Liver (tissue), 9 donors: ENCODE results near the gene GRIK2. TPM values are rescaled to one million over a fixed set of nuclear protein-coding genes. Genes with fewer than 3 reads are reported as not detected.

ENCODE experiments used
- DNase-seq: peaks from one replicate; pipeline ENCODE4 v3.0.0-alpha.2; 2017; ENCODE audit warnings: low spot score
- H3K27ac ChIP-seq, 2 donors: one replicate each; pipeline ENCODE4 v1.7.0; 2013; ENCODE audit warnings: inconsistent platforms in 2 of 2, low read length in 2 of 2, control low read depth in 1 of 2, low read depth in 1 of 2, mild to moderate bottlenecking in 1 of 2
- H3K27me3 ChIP-seq, 4 donors: one replicate each; pipeline versions ENCODE4 v1.6.1 to v1.7.0; 2013; ENCODE audit warnings: low read length in 3 of 4, inconsistent platforms in 1 of 4, mild to moderate bottlenecking in 1 of 4, moderate library complexity in 1 of 4; ENCODE audit not compliant: control insufficient read depth in 4 of 4, insufficient read depth in 4 of 4
- H3K36me3 ChIP-seq, 4 donors: one replicate each; pipeline versions ENCODE4 v1.6.1 to v1.7.0; 2013; ENCODE audit warnings: low read length in 3 of 4, mild to moderate bottlenecking in 3 of 4, low read depth in 1 of 4, moderate library complexity in 1 of 4; ENCODE audit not compliant: control insufficient read depth in 4 of 4, insufficient read depth in 3 of 4
- H3K4me1 ChIP-seq, 4 donors: one replicate each; pipeline versions ENCODE4 v1.6.1 to v1.7.0; 2013; ENCODE audit warnings: low read length in 3 of 4, mild to moderate bottlenecking in 3 of 4, moderate library complexity in 1 of 4; ENCODE audit not compliant: control insufficient read depth in 4 of 4, insufficient read depth in 4 of 4
- H3K4me3 ChIP-seq, 3 donors: one replicate each; pipeline versions ENCODE4 v1.6.1 to v1.7.0; 2013; ENCODE audit warnings: low read length in 3 of 3, control low read depth in 1 of 3, low read depth in 1 of 3, mild to moderate bottlenecking in 1 of 3
- H3K9ac ChIP-seq, 2 donors: one replicate each; pipeline ENCODE4 v1.7.0; 2013; ENCODE audit warnings: low read length in 2 of 2, mild to moderate bottlenecking in 2 of 2, moderate library complexity in 2 of 2, control low read depth in 1 of 2, low read depth in 1 of 2
- H3K9me3 ChIP-seq, 4 donors: one replicate each; pipeline versions ENCODE4 v1.6.1 to v1.7.0; 2013; ENCODE audit warnings: low read length in 3 of 4; ENCODE audit not compliant: control insufficient read depth in 4 of 4
- EGR1 ChIP-seq, 2 donors: IDR thresholded peaks; 2 replicates each; pipeline ENCODE4 v1.6.1; 2016 to 2018; ENCODE audit warnings: antibody characterized with exemption in 2 of 2, low read depth in 2 of 2
- FOXA1 ChIP-seq: IDR thresholded peaks from 2 replicates; pipeline ENCODE4 v1.6.1; 2016; ENCODE audit warnings: antibody characterized with exemption
- FOXA2 ChIP-seq: IDR thresholded peaks from 2 replicates; pipeline ENCODE4 v1.6.1; 2016; ENCODE audit warnings: antibody characterized with exemption
- GABPA ChIP-seq, 2 donors: IDR thresholded peaks in 1 of 2; conservative IDR thresholded peaks in 1 of 2; 2 replicates each; pipeline ENCODE4 v1.6.1; 2016; ENCODE audit warnings: antibody characterized with exemption in 2 of 2, mild to moderate bottlenecking in 1 of 2, moderate library complexity in 1 of 2
- HNF4A ChIP-seq, 2 donors: conservative IDR thresholded peaks; 2 replicates each; pipeline ENCODE4 v1.6.1; 2016; ENCODE audit warnings: antibody characterized with exemption in 2 of 2, mild to moderate bottlenecking in 2 of 2
- HNF4G ChIP-seq: IDR thresholded peaks from 2 replicates; pipeline ENCODE4 v1.6.1; 2016; ENCODE audit warnings: antibody characterized with exemption
- JUND ChIP-seq, 2 donors: IDR thresholded peaks; 2 replicates each; pipeline ENCODE4 v1.6.1; 2016; ENCODE audit warnings: antibody characterized with exemption in 2 of 2
- MAX ChIP-seq: IDR thresholded peaks from 2 replicates; pipeline ENCODE4 v1.6.1; 2016; ENCODE audit warnings: antibody characterized with exemption
- NR2F2 ChIP-seq: IDR thresholded peaks from 2 replicates; pipeline ENCODE4 v1.6.1; 2016; ENCODE audit warnings: antibody characterized with exemption
- RXRA ChIP-seq, 2 donors: IDR thresholded peaks; 2 replicates each; pipeline ENCODE4 v1.6.1; 2017 to 2018; ENCODE audit warnings: antibody characterized with exemption in 2 of 2, mild to moderate bottlenecking in 1 of 2
- SP1 ChIP-seq: IDR thresholded peaks from 2 replicates; pipeline ENCODE4 v1.6.1; 2018; ENCODE audit warnings: antibody characterized with exemption, mild to moderate bottlenecking
- TAF1 ChIP-seq: conservative IDR thresholded peaks from 2 replicates; pipeline ENCODE4 v1.6.1; 2016; ENCODE audit warnings: antibody characterized with exemption, mild to moderate bottlenecking
- YY1 ChIP-seq: IDR thresholded peaks from 2 replicates; pipeline ENCODE4 v1.6.1; 2016; ENCODE audit warnings: antibody characterized with exemption, mild to moderate bottlenecking
- WGBS: extraction: QIAGEN DNeasy Blood & Tissue Kit; methylation state at CpG from one replicate; pipeline ENCODE4 v1.1.7; 2013; 5-methylcytosine and 5-hydroxymethylcytosine counted together
- polyA plus RNA-seq, 2 donors: library from polyadenylated mRNA; stranded (reverse) in 1 of 2; unstranded in 1 of 2; fragments of 200-250 nt in 1 of 2; fragments of >200 nt in 1 of 2; fragmentation: Nextera tagmentation in 1 of 2; extraction: Ambion mirVana in 1 of 2; gene quantifications; one replicate each; pipeline versions ENCODE4 v1.2.1 to v1.2.3, GENCODE V29; 2013 to 2015
- total RNA-seq, 2 donors: library from RNA; depleted of rRNA; stranded (reverse); fragments of >200 nt; gene quantifications; one replicate each; pipeline ENCODE4 v1.2.3, GENCODE V29; 2014
- TF ChIP-seq, protein P1 (sequence below): IDR thresholded peaks from 2 replicates; pipeline ENCODE4 v1.6.1; 2016; ENCODE audit warnings: antibody characterized with exemption
- TF ChIP-seq, protein P2 (sequence below): IDR thresholded peaks from 2 replicates; pipeline ENCODE4 v1.6.1; 2016; ENCODE audit warnings: antibody characterized with exemption
- TF ChIP-seq, protein P3 (sequence below): IDR thresholded peaks from 2 replicates; pipeline ENCODE4 v1.6.1; 2016; ENCODE audit warnings: antibody characterized with exemption, mild to moderate bottlenecking
- donor health status: healthy.
- donor health status: healthy.
- donor health status: healthy.
- donor health status: healthy.
- donor health status: healthy.

GRIK2 gene
- total and polyA plus RNA-seq, 4 donors = 0.02 to 0.17 (median 0.05) TPM

- Histone ChIP-seq H3K36me3 (no peaks in the 10 kb centered on the region), H3K9ac (no peak overlapping the region), H3K4me1 (no peaks in the 10 kb centered on the region), H3K27me3 (no peaks in the 10 kb centered on the region), H3K9me3 (no peaks in the 10 kb centered on the region), H3K27ac (no peak overlapping the region), H3K4me3 (no peak overlapping the region)
- no peak for TF ChIP-seq MAX
- TF ChIP-seq JUND (IDR thresholded peaks at IDR 0.05) = no peak
- TF ChIP-seq, protein P1, sequence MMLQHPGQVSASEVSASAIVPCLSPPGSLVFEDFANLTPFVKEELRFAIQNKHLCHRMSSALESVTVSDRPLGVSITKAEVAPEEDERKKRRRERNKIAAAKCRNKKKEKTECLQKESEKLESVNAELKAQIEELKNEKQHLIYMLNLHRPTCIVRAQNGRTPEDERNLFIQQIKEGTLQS = no peak
- TF ChIP-seq YY1 = no peak
- TF ChIP-seq, protein P2, sequence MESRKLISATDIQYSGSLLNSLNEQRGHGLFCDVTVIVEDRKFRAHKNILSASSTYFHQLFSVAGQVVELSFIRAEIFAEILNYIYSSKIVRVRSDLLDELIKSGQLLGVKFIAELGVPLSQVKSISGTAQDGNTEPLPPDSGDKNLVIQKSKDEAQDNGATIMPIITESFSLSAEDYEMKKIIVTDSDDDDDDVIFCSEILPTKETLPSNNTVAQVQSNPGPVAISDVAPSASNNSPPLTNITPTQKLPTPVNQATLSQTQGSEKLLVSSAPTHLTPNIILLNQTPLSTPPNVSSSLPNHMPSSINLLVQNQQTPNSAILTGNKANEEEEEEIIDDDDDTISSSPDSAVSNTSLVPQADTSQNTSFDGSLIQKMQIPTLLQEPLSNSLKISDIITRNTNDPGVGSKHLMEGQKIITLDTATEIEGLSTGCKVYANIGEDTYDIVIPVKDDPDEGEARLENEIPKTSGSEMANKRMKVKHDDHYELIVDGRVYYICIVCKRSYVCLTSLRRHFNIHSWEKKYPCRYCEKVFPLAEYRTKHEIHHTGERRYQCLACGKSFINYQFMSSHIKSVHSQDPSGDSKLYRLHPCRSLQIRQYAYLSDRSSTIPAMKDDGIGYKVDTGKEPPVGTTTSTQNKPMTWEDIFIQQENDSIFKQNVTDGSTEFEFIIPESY = no peak
- WGBS = 76% methylated on average over 6 of the region's 6 CpGs
- DNase-seq = no peak
These were observed 269.6 kb downstream of the GRIK2 start for GRCh38 chr6:101663100-101663499.

DNA sequence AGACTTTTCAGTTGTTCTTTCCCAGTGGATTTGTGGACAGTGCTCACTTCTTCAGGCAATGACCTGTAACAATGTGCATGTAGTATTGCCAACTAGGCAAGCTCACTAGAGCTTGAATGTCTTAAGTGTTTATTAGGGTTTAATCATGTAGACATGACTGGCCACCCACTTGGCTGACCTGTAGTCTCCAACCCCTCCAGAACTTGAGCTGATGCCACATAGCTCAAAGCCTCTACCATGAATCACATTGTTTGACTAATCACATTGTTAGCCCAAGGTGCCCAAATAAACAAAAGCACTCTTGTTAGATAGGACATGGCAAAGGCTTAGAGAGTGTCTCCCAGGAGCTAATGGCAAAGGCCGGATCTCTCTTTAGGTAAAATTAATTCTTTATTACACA is 272.7 kb downstream of the GRIK2 start:
- WGBS = 82% methylated on average over 1 of the region's 1 CpG
- DNase-seq = no peak

More for the DNA sequence above, 272.7 kb downstream of the GRIK2 start:
- no peak overlapping the region for H3K27ac ChIP-seq
- no peaks in the 10 kb centered on the region for H3K9me3 ChIP-seq
- no peaks in the 10 kb centered on the region for H3K4me1 ChIP-seq
- H3K9ac ChIP-seq = no peak overlapping the region
- no peaks in the 10 kb centered on the region for H3K27me3 ChIP-seq
- no peak for TF ChIP-seq GABPA (IDR thresholded peaks at IDR 0.05 in 1 of 2, conservative IDR thresholded peaks at IDR 0.05 in 1 of 2)
- no peak for TF ChIP-seq SP1
- no peak for TF ChIP-seq EGR1 (IDR thresholded peaks at IDR 0.05; ENCODE audit: low read depth in 2 of 2)
- TF ChIP-seq YY1 = no peak
- no peak for TF ChIP-seq HNF4A (conservative IDR thresholded peaks at IDR 0.05)
- no peak for TF ChIP-seq FOXA2
- TF ChIP-seq HNF4G = no peak
- TF ChIP-seq MAX = no peak
- no peak for TF ChIP-seq NR2F2
- TF ChIP-seq, protein P3, sequence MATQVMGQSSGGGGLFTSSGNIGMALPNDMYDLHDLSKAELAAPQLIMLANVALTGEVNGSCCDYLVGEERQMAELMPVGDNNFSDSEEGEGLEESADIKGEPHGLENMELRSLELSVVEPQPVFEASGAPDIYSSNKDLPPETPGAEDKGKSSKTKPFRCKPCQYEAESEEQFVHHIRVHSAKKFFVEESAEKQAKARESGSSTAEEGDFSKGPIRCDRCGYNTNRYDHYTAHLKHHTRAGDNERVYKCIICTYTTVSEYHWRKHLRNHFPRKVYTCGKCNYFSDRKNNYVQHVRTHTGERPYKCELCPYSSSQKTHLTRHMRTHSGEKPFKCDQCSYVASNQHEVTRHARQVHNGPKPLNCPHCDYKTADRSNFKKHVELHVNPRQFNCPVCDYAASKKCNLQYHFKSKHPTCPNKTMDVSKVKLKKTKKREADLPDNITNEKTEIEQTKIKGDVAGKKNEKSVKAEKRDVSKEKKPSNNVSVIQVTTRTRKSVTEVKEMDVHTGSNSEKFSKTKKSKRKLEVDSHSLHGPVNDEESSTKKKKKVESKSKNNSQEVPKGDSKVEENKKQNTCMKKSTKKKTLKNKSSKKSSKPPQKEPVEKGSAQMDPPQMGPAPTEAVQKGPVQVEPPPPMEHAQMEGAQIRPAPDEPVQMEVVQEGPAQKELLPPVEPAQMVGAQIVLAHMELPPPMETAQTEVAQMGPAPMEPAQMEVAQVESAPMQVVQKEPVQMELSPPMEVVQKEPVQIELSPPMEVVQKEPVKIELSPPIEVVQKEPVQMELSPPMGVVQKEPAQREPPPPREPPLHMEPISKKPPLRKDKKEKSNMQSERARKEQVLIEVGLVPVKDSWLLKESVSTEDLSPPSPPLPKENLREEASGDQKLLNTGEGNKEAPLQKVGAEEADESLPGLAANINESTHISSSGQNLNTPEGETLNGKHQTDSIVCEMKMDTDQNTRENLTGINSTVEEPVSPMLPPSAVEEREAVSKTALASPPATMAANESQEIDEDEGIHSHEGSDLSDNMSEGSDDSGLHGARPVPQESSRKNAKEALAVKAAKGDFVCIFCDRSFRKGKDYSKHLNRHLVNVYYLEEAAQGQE = no peak
- no peak for TF ChIP-seq JUND (IDR thresholded peaks at IDR 0.05)
- TF ChIP-seq, protein P2 = no peak
- TF ChIP-seq RXRA (IDR thresholded peaks at IDR 0.05) = no peak
- no peak for TF ChIP-seq FOXA1
- no peak for TF ChIP-seq TAF1
- TF ChIP-seq, protein P1 = no peak
- H3K36me3 ChIP-seq = no peaks in the 10 kb centered on the region
- no peak overlapping the region for H3K4me3 ChIP-seq
